ENCODE results near the gene METTL25B.

METTL25B gene

GRCh38 chr1:156727926-156728598 lies at the start of gene METTL25B:
TSS of gene METTL25B (plus strand) at chr1:156728469. CDS start at chr1:156729105, 636 bp downstream.
- peak; percentile 77 for DNase-seq

- no peak for DNase-seq
These were observed 48.2 kb upstream of the METTL25B start for GRCh38 chr1:156680056-156680455.

DNA sequence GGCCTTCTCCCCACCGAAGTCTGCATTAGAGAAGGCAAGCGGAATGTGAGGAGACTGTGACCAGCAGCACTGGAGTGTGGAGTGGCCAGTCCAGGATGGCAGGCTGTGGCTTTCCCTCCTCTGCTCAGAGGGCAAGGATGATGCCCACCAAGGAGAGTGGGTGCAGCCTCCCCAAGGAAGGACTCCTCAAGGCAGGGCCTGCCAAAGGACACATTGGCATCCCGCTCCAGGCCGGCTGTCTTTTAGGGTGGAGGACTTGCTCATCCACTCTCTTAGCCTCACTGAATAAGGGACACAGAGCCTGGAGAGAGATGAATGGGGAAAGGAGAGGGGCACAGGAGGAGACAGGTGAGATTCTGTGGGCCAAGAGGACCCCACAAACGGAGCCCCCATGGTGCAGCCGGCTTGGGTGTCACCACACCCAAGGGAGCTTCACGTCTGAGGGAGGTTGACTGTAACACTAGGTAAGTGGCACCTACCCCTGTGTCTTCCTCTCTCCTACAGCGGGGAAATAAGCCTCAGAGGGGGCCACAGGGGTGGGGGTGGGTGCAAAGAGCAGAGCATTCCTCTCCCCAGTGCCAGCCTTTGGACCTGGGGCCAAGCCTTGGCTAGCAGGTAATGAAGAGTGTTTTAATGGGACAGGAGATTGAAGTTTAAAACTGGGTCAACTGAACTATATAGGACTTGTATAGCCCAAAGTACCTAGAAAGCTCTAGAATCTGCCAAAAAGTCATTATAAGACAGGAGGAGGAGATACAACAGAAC lies 46.9 kb upstream of the METTL25B start:
- DNase-seq: no peak

DNA sequence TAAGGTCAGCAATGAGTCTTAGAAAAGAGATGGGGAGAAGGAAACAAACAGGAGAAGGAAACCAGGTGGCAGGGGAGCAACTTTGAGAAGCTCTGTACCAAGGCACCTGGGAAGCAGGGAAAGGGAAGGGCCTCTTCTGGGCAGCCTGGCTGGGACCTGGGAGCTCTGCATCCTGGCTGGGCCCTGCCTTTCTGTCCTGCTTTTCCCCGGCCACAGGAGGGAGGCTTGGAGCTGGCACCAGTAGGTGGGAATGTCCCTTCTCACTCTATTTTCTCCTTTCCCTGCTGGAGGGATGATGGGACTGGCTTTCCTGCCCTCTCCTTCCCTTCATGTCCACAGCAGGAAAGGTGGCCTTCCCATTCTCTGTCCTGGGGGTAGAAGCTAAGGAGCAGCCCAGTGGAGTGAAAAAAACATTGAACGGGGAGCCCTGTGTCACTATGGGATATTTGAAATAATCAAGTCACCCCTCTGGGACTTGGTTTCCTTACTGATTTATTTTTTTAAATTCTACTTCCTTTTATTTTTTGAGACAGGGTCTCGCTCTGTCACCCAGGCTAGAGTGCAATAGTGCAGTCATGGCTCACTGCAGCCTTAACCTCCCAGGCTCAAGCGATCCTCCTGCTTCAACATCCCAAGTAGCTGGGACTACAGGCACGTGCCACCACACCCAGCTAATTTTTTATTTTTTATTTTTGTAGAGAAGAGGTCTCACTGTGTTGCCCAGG lies 45.9 kb upstream of the METTL25B start:
- no peak for DNase-seq

- DNase-seq: no peak
These were observed 44.0 kb upstream of the METTL25B start for GRCh38 chr1:156684227-156684782.

DNA sequence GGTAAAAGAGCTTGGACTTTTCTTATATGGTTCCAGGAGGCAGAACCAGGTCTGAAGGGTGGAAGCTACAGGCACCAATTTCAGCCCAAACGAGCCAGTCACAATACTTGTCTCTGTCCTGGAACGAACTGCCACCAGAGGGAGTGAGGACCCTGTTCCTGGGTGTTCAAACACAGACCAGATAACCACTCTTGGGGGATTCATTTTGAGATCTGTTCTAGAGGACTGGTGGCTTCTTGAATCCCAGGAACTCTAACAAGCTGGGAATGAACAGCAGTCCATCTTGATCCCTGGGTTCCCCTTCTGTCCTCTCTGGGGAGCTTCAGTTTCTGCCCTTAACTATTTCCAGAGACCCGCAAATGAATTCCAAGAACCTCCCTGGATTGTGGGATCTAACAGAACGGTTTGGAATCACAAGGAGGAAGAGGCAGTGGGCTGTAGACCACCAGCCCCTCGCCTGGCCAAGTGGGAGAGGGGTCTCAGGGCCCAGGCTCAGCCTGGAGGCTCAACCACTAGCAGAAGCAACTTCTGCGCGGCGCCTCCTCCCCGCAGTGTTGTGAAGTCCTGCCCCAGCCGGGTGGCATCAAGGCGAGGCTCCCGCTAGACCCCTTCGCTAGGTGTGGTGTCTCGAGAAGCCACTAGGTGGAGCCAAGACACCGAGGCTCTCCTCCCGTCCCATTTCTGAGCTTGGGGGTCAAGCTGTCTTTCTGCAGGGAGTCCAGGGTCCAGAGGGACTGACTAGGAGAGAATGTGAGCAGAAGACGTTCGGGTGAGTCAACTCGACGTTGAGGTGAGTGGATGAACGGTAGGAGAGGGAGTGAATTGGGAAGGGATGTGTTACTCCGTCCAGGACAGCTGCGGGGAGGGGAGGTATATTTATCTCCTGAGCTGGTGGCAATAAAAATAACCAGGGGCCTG lies 39.0 kb upstream of the METTL25B start:
- peak; percentile 65 for DNase-seq

DNA sequence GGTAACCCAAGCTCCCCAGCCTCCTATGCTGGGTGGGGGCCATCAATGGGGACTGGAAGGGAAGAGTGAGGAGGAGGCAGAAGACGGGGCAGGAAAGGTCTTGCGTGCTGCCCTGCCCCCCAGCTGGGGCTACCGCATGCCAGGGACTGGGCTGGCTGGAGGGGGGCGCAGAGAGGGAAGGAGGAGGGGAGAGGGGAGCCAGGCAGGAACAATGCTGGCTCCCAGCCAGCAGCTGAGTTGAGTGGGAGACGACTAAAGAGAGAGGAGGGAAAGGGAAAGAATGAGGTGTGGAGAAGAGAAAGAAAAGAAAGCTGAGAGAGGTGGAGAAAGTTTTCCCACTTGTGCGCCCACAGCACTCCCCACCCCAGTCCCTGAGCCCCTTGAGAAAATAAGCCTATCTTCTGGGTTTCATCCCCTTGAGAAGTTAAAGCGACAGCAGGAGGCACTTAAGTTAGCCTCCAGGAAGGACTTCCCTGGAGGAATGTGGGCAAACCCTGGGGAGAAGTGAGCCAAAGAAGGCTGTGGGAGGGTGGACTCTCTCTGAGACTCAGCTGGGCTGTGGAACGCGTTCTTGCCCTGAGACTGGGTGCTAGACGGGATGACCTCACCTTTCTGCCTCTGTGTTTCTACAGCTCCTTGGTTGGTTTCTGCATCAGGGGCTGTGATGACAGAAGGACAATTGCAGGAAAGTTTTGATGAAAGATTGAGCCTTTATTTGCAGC lies 38.2 kb upstream of the METTL25B start:
- DNase-seq: peak; percentile 18

- DNase-seq: no peak
These were observed 37.6 kb upstream of the METTL25B start for GRCh38 chr1:156690675-156691036.

DNA sequence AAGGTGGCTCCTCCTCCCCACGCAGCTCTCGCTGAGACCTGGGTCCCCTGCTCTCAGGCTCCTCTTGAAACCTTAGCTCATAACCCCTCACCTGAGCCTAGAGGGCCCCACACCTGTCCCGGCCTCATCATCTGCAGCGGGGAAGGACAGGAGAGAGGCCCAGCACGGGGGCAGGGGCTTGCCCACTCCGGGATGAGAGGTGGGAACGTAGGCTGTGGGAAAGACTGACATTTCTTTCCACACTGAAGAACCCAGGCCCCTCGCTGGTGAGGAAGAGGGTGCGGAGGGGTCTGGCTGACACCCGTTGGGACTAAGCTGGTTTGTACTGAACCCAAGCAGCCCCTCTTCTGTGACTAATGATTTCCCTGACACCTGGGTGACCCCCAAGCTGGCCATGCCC lies 37.1 kb upstream of the METTL25B start:
- no peak for DNase-seq

- DNase-seq: no peak
These were observed 36.4 kb upstream of the METTL25B start for GRCh38 chr1:156691665-156692440.

DNA sequence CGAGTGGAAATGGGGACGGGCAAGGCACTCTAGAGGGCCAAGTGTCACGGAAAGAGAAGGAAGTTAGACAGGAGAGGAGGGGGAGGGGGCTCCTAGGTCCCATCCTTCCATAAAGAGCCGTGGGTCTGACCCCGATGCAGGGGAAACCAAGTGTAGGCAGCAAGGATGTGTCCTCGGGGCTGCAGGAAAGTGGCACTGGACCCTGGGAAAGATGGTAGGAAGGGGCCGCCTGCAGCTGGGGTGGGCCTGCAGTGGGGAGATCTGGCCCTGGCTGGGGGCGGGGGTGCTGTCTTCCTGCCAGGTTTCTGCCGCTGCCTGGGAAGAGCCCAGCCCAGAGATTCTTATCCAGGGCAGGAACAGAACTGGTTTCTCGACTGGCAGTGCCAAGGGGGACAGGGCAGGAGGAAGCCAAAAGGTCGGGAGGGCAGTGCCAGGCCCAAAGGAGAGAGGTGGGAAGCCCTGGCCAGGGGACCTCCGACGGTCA lies 35.8 kb upstream of the METTL25B start:
- DNase-seq: no peak

DNA sequence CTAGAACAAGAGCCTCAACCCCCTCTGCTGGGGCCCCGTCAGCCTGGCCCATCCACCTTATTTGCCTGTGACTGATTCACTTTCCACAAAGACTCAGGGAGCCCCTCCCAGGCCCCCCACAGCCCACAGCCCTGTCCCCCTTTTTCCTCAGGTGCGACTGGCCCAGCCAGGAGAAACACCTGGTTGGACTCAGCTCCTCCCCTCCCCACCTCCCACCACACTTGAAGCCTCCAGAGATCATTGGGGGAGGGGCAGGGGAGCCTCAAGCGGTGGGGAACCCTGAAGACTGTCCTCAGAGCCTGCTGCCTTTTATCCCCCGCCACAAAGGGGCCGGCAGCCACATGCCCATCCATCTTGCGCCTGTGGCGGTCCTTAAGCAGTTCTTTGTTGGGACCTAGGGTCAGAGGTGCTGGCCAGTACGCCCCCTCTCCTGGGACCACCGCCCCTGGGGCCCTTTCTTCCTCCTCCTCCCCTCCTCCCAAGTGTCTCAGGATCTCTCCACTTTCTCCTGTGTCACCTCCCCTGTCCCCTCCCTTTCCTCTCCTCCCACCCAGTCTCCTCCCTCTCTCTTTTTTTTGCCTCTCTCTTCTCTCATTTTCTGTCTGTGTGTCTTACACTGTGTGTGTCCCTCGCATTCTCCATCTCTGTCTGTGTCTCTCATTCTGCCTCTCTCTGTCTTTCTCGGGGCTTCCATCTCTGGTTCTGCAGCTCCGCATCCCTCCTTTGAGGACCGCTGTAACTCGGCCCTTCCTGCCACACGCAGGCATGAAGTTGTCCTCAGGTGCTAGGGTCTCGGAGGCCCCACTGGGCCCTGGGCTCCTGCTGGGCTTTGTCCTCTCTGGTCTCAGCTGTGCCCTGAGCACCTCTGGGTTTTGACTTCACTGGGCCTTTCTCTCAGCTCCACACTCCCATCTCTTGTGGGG lies 35.1 kb upstream of the METTL25B start:
- DNase-seq: peak; percentile 67

- DNase-seq: no peak
These were observed 34.2 kb upstream of the METTL25B start for GRCh38 chr1:156693848-156694689.

- DNase-seq: no peak
These were observed 33.6 kb upstream of the METTL25B start for GRCh38 chr1:156694690-156694962.

DNA sequence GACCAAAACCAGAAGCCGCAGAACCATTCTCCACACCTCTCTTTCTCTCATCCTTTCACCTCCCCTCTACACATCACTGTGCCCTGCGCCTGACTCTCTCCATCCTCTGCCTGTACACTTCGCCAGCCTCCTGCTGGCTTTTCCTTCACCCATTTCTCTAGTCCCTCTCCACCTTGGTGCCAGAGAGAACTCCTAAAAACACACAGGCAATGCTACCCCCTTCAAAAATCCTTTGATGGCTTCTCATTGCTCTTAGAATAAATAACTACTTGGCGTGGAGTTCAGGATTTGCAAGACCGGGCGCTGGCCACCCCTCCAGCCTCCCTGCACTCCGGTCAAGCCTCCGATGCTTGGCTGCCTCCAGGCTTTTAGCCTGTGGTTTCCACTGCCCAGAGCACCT lies 31.5 kb upstream of the METTL25B start:
- no peak for DNase-seq

GRCh38 chr1:156697481-156697880 lies 30.8 kb upstream of the METTL25B start:
- DNase-seq: no peak

GRCh38 chr1:156698995-156699394 lies 29.3 kb upstream of the METTL25B start:
- no peak for DNase-seq

DNA sequence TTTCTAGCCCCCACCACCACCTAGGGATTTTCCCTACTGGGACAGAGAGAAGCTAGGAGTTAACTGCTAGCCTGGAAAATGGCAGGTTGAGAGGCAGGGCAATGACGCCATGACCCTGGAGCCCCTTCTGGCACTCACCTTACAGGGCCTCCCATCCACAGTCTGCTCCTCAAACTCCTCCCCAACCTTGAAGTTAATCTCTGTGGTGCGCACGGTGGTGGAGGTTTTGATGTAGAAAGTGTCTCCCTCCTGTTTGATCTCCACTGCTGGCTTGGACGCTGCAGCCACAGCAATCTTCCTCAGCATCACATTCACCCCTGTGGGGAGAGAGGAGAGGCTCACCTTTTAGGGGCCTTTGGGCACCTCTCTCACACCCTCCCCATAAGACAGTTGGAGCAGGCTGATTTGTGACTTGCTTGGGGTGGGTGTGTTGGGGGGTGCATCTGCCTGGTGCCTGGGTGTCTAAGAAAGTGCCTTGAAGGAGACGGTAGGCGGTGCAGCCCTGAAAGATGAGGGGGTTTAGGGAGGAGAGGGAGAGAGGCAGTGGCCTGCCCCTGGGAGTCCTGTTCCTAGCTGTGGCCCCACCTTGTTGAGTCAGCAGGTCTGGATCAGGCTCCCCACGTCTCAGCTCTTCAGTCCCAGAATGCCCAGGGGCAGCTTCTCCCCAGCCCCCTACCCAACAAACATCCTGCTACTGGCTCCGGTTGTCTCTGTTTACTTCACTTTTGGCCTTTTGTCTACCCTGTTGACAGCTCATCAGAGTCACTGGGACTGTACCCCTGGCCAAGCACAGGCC lies 27.3 kb upstream of the METTL25B start:
- no peak for DNase-seq
